Cortex of kidney (tissue), 1 donor: ENCODE measurements around the gene ACSM5.
"Not testable (repeated sequence)": the region's sequence is repeated elsewhere in the genome, so short reads cannot be mapped to it uniquely, and the experiment has no call there.

Source experiments
- DNase-seq: peaks from one replicate; lab custom pipeline; 2025; lab: John Stamatoyannopoulos, UW

Gene ACSM5

DNA sequence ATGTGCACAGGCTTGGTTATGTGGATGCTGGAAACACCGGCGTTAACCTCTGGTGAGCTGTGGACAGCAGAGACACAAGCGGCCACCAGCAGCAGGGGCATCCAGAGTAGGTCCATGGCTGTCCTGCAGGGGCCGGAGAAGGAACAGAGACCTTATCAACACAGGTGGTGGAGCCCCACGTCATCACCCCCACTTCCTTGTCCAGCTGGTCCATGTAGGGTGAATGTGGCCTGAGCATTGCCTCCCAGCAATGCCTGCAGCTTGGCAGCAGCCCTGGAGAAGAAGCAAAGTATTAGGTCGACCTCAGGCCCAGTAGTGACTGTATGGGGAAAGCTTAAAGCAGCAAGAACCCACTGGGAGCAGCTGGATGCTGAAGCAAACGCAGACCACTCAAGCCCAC is 10.1 kb upstream of the ACSM5 start:
- DNase-seq = no peak

DNA sequence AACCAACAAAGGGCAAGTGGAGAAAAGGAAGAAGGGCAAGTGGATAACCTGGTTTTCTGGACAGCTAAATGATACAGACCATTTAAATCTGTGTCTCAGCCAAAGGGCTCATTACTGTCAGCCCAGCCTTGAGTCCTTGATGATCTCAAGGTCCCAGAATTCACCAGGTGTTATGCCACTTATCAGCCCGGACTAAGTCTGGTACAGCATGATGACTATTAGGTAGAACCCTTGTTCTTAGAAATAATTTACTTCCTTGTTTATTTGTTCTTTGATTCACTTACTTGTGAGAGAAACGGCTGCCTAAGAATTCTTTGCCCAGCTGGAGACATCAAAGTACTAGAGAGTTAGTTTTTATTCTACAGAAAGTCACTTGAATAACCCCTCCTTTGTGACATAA is 8.3 kb upstream of the ACSM5 start:
- no peak for DNase-seq

DNA sequence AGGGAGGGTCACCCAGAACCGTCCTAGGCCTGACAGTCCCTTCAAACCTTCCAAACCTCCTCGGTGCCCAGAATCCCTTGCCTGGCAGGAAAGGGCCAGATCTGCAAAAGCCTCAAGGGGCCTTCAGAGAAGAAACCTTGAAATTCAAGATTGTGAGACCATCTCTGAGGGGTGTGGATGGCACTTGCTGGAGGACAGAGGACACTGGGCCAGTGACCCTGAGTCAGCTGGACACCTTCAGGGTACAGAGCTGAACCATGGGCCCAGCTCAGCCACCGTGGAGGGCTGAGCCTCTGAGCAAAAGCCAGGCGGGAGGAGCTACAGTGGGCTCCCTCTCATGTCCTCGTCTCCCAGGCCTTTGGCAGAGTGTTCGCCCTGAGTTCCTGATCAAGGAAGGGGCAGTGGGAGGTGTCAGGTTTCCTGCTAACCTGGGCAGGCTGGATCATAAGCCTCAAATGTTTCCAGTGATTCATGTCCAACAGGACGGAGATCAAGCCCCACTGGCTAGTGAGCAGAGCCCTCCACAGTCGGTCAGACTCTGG is 7.8 kb upstream of the ACSM5 start:
- DNase-seq = no peak

DNA sequence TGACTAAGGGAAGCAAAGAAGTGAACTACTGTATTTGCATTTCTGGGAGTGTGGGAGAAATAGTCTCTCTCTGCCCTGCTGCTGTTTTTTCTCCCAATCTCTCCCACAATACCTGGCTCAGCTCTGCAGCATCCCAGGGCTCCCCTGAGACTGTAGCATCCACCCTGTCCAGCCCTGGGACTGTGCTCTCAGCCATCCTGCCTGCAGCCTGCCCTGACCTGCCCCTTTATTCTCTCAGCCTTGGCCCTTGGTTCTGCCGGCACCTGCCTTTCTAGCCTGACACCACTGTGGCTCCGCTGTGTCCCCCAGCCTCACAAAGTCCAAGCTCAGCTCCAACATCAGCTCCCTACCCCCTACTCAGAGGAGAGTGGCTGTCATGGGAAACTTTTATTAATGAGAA is 6.7 kb upstream of the ACSM5 start:
- DNase-seq = no peak

DNA sequence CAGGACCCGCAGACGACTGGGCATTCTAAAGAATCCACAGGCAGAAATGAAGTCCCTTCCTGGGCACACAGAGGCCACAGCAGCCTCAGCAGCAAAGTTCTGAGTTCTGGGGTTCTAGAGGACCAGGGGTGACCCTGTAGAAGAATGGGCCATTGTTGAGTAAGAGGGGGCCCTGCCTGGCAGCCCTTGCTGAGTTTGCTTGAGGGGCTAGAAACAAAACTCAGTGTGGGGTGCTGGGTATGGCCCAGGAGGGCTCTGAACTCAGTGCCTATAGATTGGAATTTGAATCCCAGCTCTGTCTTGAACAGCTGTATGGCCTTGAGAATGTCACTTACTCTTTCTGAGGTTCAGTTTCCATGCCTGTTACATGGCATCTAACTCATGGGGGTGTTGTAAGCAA is 4.7 kb upstream of the ACSM5 start, which contains the start of gene PDILT:
PDILT (minus strand) TSS at position 101 of the 400 bp plus-strand sequence. CDS start 5,437 bp downstream, outside the sequence.
- no peak for DNase-seq

DNA sequence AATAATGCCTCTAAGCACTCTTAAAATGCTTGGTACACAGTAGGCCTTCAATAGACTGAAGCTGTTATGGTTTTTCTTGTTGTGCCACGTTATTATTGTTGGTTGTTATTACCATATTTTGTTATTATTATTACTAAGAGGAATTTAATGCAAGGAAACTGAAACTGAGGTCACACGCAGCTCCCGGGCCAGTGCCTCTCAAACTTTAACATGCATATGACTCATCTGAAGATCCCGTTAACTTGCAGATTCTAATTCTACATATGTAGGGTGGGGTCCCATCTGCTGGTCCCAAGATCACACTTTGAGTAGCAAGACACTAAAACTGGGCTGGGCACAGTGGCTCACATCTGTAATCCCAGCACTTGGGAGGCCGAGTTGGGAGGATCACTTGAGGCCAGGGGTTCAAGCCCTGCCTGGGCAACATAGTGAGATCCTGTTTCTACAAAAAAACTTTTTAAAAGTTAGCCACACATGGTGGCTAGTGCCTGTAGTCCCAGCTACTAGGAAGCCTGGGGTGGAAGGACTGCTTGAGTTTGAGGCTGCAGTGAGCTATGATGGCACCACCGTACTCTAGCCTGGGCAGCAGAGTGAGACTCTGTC is 888 bp downstream of the ACSM5 start:
- DNase-seq = no peak

DNA sequence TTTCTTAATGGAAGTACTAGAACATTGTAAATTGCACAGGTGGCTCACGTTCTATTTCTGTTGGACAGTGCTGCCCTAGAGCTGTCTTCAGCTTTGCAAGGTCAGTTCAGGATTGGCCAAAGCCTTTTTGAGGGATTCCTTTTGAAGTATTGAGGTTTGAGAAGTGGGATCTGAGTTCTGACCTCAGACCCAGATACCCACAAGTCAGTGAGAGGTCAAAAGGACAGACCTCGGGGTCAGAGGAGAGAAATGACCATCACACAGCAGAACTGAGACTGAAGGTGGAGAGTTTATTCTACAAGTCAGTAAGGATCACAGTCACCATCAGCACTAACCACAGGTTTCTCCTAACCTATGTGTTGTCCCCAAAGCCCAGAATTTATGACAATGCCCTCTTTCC is 1.7 kb downstream of the ACSM5 start:
- no peak for DNase-seq

DNA sequence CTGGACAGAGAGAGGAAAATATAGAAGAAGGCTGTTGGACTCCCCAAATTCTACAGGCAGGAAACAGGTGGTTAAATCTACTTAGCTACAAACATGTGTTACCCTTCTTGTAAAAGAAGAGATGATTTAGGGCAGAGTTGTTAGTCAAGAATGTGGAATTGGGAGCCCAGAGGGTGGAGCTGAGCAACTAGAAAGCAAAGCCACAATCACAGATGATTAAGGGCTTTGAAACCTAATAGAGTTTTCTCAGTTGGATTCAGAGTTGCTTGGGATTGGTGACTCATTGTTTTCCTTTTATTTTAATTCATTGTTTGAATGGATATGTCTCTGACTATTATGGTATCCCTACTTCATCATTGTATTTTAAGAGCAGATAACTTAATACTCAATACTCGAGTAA is 6.2 kb downstream of the ACSM5 start:
- no peak for DNase-seq

DNA sequence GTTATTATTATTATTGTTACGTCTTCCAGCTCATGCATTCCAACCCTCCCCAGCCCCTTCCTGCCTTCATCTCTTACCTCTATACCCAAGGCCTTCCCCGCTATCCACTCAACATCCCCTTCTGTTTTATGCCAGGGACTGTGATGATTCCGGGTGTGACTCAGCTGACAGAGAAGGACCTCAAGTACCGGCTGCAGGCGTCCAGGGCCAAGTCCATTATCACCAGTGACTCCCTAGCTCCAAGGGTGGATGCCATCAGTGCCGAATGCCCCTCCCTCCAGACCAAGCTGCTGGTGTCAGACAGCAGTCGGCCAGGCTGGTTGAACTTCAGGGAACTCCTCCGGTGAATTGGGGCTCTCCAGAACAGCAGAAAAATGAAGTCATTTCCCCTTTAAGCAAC is 9.8 kb downstream of the ACSM5 start:
- not testable (repeated sequence) for DNase-seq

DNA sequence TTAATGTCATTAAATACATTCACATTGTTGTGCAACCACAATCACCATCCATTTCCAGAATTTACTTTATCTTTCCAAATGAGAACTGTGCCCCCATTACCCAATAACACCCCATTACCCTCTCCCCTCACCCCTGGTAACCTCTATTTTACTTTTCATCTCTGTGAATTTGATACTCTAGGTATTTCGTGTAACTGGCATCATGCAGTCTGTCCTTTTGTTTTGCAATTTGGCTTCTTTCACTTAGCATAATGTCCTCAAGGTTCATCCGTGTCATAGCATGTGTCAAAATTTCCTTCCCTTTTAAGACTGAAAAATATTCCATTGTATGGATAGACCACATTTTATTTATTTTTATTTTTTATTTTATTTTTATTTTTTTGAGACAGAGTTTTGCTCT is 12.4 kb downstream of the ACSM5 start:
- DNase-seq = not testable (repeated sequence)

DNA sequence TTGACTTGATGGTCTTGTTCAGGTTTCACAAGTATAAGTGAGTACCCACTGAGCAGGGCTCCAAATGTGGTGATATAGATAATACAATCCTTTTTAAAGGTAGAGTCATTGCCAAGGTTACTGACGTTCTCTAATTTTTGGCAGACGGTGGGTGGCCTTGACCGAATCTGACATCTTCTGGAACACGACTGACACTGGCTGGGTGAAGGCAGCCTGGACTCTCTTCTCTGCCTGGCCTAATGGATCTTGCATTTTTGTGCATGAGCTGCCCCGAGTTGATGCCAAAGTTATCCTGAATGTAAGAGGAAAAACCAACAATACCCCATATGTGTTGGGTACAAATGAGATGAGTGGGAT is 14.4 kb downstream of the ACSM5 start:
- DNase-seq = not testable (repeated sequence)

DNA sequence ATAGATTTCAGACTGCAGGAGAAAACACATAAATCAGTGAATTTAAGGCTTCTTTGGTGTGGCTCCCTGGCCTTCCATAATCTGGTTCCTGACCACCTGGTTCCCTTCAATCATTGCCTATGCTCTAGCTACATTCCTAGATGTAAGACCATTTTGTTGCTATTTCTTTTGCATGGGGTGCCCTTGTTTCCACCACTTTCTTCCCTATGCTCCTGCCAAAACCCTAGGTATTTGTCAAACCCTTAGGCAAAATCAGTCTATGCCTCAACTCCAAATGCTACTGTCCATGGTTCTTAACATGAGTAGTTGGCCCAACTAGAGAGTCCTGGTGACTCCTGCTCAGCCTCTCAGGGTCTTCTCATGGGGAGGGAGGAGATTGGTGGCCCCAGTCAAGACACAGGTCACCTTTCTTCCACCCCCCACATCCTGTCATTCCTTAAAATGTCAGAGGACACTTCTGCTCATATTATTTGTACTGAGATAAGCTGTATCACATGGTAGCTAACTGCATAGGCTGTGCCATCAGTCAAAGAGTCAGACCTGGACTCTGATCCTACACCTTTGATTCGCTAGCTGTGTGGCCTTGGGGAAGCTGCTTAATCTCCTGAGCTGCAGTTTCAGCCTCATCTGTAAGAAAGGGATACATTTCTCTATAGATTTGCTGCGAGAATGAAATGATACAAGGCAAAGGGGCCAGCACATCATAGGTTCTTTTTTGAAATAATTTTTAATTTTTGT is 15.0 kb downstream of the ACSM5 start:
- no peak for DNase-seq

DNA sequence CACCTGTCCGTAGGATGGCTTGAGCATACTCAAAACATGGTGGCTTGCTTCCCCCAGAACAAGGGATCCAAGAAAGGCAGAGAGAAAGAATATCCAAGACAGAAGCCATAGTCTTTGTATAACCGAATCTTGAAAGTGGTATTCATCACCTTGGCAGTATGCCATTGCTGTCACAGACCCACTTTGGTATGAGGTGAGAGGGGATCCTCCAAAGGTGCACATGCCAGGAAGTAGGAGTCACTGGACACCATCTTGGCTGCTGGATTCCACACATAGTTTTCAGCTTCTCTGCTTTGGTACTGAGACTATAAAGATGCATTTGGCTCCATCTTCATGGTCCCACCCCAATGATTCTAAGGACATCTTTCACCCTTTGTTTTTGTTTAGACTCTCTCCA is 18.1 kb downstream of the ACSM5 start:
- DNase-seq = not testable (repeated sequence)

DNA sequence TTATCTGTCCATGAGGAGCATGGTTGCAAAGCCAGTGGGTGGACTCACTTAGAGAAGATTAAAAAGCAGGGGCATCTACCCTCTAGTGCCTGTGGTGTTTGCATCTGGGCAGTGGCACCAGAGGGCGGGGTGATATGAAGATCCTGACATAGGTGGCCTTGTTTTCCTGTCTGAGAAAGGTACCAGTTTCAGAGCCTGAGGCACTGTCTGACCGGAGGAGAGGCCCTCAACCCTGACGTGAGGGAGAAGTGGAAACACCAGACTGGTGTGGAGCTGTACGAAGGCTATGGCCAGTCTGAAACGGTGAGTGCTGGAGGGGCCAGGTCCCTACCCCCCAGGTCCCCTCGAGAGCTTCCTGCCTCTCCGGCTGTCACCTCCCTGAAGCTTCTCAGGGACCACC is 20.2 kb downstream of the ACSM5 start:
- DNase-seq = not testable (repeated sequence)

DNA sequence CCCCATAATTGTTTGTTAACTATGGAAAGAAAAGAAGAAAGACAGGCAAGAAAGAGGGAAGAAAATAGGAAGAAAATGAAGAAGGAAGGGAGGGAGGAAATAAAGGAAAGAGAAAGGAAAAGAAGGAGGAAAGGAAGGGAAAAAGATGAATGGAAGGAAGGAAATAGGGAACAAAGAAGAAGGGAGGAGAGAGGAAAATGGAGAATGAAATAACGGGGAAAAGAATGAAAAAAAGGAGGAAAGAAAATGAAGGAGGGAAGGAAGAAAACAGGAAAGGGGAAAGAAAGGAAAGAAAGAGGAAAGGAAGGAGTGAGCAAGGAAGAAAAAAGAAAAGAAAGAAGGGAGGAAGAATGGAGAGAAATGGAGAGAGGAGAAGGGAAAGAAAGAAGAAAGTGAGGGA is 21.1 kb downstream of the ACSM5 start:
- not testable (repeated sequence) for DNase-seq

DNA sequence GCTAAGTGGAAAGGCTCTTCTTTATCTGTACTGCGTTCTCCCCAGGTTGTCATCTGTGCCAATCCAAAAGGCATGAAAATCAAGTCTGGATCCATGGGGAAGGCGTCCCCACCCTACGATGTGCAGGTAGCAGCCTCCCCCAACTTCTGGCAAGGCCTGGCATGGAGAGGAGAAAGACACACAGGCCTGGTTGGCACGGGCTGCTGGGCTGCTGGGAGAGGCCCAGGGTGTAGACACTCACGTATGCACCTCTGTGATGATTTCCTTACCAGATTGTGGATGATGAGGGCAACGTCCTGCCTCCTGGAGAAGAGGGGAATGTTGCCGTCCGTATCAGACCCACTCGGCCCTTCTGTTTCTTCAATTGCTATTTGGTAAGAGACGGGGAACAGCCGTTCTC is 21.6 kb downstream of the ACSM5 start:
- no peak for DNase-seq

DNA sequence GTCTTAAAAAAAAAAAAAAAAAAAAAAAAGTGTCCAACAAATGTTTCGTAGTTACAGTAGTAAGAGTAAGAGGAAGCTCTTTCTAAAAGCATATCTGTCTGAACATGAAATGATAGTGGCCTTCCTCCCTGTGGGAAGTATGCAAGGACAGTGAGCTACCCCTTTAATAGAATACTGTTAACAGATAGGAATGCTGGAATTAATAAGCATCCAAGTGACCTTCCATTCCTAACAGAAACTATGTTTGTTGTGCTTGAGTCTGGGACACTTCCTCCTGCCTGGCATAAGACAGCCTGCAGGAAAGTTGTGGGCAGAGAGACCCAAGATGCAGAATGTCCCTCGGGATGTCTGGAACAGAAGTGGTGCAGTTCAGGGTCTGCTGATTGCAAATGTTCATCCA is 29.6 kb downstream of the ACSM5 start:
- not testable (repeated sequence) for DNase-seq

DNA sequence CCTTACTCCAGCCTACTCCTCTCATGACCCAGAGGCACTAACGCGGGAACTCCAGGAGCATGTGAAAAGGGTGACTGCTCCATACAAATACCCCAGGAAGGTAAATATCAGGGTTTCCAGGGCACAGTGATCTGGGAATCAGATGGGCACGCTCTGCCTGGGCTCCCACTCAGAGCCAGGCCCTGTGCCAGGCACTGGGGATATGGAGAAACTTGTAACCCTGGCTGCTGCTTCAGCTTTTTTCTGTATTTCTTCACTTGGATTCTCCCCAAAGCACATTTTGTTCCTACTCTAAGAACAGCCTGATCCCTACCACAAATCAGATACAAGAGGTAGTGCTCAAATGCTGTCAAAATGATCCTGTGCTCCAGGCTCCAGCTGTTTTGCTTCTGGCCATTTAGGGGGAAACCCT is 30.5 kb downstream of the ACSM5 start:
- DNase-seq = not testable (repeated sequence)

DNA sequence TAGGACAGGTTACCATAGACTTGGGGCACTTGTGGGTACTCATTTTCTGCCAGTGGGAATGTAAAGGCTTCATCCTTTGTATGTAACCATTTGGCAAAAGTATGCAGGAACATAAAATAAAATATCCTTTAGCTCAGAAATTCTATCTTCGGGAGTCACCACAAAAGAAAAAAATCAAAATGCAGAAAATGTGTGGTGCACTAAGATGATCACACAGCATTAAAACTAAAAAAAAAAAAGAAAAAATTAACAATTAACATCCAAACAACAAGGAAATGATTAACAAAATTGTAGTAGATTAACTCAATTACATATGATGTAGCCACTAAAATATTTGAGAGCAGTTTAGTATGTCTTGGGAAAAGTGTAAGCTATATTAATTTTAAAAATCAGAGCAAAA is 31.4 kb downstream of the ACSM5 start:
- DNase-seq = not testable (repeated sequence)

DNA sequence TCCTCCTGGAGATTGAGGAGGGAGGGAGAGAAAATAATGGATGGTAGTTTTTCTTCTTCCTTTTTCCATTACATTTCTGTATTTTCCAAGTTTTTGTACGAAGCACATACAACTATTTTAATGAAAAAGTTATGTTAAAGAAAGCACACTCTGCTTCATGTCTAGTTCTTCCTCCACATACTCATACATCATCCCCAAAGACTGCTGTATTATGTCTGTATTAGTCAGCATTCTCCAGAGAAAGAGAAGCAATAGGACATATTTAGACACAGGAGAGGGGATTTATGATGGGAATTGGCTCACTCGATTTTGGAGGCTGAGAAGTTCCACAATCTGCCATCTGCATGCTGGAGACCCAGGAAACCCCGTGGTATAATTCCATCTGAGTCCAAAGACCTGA is 31.9 kb downstream of the ACSM5 start:
- DNase-seq = no peak

DNA sequence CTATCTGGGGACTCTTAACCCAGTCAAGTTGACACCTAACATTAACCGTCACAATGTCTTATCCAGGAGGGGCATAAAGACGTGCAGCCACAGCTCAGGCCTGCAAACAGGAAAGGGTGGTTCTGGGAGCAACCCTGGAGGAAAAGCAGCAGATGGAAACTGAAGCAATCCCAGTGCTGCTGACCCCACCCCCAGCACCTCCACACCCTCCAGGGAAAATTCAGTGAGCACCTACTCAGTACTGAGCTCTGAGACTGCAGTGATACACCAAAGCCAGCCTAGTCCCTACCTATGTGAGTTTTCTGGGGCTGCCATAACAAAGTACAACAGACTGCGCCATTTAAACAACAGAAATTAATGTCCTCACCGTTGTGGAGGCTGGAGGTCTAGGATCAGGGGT is 32.5 kb downstream of the ACSM5 start:
- DNase-seq = not testable (repeated sequence)

DNA sequence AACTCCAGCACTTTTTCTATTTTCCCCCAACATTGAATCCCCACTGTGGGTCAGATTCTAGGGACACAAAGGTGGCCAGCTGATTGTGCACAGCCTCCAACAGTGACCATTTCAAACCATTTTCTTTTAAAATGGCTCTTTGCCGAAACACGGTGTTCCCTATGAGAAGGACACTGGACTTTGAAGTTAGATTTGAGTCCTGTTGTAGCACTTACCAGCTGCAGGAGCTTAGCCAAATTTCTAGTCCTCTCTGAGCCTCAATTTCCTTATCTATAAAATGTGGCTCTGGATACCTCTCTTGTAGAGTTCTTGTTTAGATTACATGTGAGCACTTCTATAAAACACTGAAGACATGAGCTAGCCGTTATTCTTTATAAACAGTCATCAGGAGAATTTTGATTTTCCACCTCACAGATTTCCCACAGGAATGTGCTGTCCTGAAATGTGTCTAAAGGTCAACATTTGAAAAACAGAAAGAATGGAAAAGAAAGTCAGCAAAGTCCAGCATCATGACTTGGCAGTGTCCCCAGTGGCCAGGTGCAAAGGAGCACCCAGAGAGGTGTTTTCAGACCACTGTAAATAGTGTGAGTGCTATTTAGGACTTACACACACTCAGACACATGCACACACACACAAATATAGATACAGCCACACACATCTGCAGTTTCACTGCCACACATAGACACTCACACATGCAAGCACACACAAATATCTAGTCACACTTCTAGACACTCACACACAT is 37.5 kb downstream of the ACSM5 start:
- not testable (repeated sequence) for DNase-seq

DNA sequence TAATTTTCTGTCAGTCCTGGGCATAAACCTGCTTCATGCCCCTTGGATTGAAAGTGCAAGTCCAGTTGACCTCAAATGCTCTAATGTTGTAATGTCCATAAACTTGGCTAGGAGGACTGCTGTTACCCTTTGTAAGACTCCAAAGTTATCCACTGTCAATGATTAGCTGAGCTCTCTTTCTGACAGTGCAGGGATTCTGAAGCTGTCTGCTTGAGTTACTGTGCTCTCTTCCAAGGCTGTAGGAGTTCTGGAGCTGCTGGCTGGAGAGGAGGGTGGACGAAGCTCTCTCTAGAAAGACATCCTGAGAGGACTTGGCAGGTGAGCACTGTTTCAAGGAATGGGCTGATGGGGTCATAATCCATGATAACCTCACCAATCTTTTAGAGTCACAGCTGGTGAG is 42.0 kb downstream of the ACSM5 start, which contains the start of gene ACSM2A:
ACSM2A (plus strand) TSS at position 158 of the 400 bp plus-strand sequence. CDS start 8,594 bp downstream, outside the sequence.
- DNase-seq = not testable (repeated sequence)
